Measurements from ENCODE around the gene KCNK4. TPM values are rescaled to one million over a fixed set of nuclear protein-coding genes. Genes with fewer than 3 reads are reported as not detected.

The KCNK4 gene
- total RNA-seq, 4 donors from 2014 or later: 0.27 TPM; not detected in 3

GRCh38 chr11:64297699-64298358, 6.7 kb downstream of the KCNK4 start:
- peak; percentile 38 for DNase-seq
- no peak overlapping the region for H3K27ac ChIP-seq
- intact Hi-C loops (cut with DNase I; ENCODE audit: low total_unique reads): no loop called here
- WGBS, 2 donors (ENCODE audit: low coverage in 1 of 2): 23 to 47% methylated on average over 4 to 15 of the region's 18 CpGs
- H3K4me3 ChIP-seq: no peak overlapping the region
- in situ Hi-C loops (cut with MboI; ENCODE audit: low pct_ligation_motif_present in 1 of 4, low pct_unique_long_range_greater_than_20kb in 1 of 4, low sequenced_read_pairs in 3 of 4): loop anchor here in 2 of 4 donors (5.0 to 10.0 kb wide), 2 partner anchors 93 to 96 kb away; partner anchors contain the start of gene FERMT3 (in 1 of the 2)
- no peaks in the 10 kb centered on the region for H3K36me3 ChIP-seq
- TF ChIP-seq EP300 (IDR thresholded peaks at IDR 0.05; ENCODE audit: low read depth) (no peak), POLR2AphosphoS5 (IDR thresholded peaks at IDR 0.05) (no peak), POLR2A (IDR thresholded peaks at IDR 0.05) (no peak), CTCF (IDR thresholded peaks at IDR 0.05) (no peak)
- H3K4me1 ChIP-seq: peaks cover 18 to 22% (median 20%) of the 10 kb centered on the region in 4 donors
- H3K27me3 ChIP-seq: peaks cover 87% of the 10 kb centered on the region
- H3K9me3 ChIP-seq: no peaks in the 10 kb centered on the region

GRCh38 chr11:64298966-64299846, 8.1 kb downstream of the KCNK4 start:
- WGBS, 2 donors (ENCODE audit: low coverage in 1 of 2): 5% methylated on average over 36 of the region's 60 CpGs; no CpG with 5 or more reads in 1 of the 2 donors
- no peak for TF ChIP-seq POLR2A (IDR thresholded peaks at IDR 0.05)
- TF ChIP-seq CTCF (IDR thresholded peaks at IDR 0.05): peak in 1 of 5 experiments; percentile 11
- DNase-seq: peak; percentile 57
- Histone ChIP-seq H3K27me3 (peaks cover 73% of the 10 kb centered on the region), H3K4me3 (peak overlapping the region in 3 of 4 donors; percentile 21 to 50 (median 37)), H3K9me3 (no peaks in the 10 kb centered on the region), H3K36me3 (no peaks in the 10 kb centered on the region), H3K27ac (no peak overlapping the region), H3K4me1 (peaks cover 18 to 28% (median 27%) of the 10 kb centered on the region in 4 donors)
- intact Hi-C loops (cut with DNase I; ENCODE audit: low total_unique reads) (no loop called here), in situ Hi-C loops (cut with MboI; ENCODE audit: low pct_ligation_motif_present in 1 of 4, low pct_unique_long_range_greater_than_20kb in 1 of 4, low sequenced_read_pairs in 3 of 4) (loop anchor here in 2 of 4 donors (5.0 to 10.0 kb wide), 2 partner anchors 94 to 97 kb away; partner anchors contain the start of gene FERMT3 (in 1 of the 2))

- 8% methylated on average over 54 of the region's 54 CpGs; no CpG with 5 or more reads in 1 of the 2 donors for WGBS, 2 donors (ENCODE audit: low coverage in 1 of 2)
- no peak for DNase-seq
- peaks cover 65% of the 10 kb centered on the region for H3K27me3 ChIP-seq
- intact Hi-C loops (cut with DNase I; ENCODE audit: low total_unique reads): loop anchor here (5.0 kb wide), 1 partner anchor 48 kb away; the partner anchor contains the start of gene PLCB3
- H3K27ac ChIP-seq: peak within 1 kb of the TSS in 1 of 4 donors; percentile 3
- no peaks in the 10 kb centered on the region for H3K9me3 ChIP-seq
- peaks cover 18 to 29% (median 28%) of the 10 kb centered on the region in 4 donors for H3K4me1 ChIP-seq
- in situ Hi-C loops (cut with MboI; ENCODE audit: low pct_ligation_motif_present in 1 of 4, low pct_unique_long_range_greater_than_20kb in 1 of 4, low sequenced_read_pairs in 3 of 4): loop anchor here (5.0 to 10.0 kb wide), 2 partner anchors 95 to 98 kb away; partner anchors contain the start of gene FERMT3 (in 1 of the 4)
- H3K36me3 ChIP-seq: no peaks in the 10 kb centered on the region
- peak within 1 kb of the TSS in 3 of 4 donors; percentile 21 to 50 (median 37) for H3K4me3 ChIP-seq
- TF ChIP-seq POLR2A (IDR thresholded peaks at IDR 0.05): no peak
- TF ChIP-seq EP300 (IDR thresholded peaks at IDR 0.05; ENCODE audit: low read depth): no peak
- no peak for TF ChIP-seq CTCF (IDR thresholded peaks at IDR 0.05)
- no peak for TF ChIP-seq POLR2AphosphoS5 (IDR thresholded peaks at IDR 0.05)
These were observed 8.9 kb downstream of the KCNK4 start, which contains the start of gene CATSPERZ for GRCh38 chr11:64299847-64300648. Gene CATSPERZ (plus strand): TSS chr11:64300358. CDS start chr11:64300411, 53 bp downstream.

Data from transverse colon (tissue), 4 donors.